Body of pancreas (tissue), 4 donors: ENCODE data around the gene PTGDR.

Experiments used
- POLR2A ChIP-seq, 3 donors: fragments of 450-650 bp; IDR thresholded peaks; one replicate each; pipeline ENCODE4 v1.6.1; 2016; ENCODE audit warnings: antibody characterized with exemption in 3 of 3, mild to moderate bottlenecking in 2 of 3
- TF ChIP-seq, protein P1 (sequence below), 7 experiments: fragments of 450-650 bp in 4 of 7; fragments of 200-600 bp in 3 of 7; sonication (generic) in 3 of 7; IDR thresholded peaks; one replicate each; pipeline ENCODE4 v1.5.1; 2016 to 2019; ENCODE audit warnings: antibody characterized with exemption in 7 of 7

DNA sequence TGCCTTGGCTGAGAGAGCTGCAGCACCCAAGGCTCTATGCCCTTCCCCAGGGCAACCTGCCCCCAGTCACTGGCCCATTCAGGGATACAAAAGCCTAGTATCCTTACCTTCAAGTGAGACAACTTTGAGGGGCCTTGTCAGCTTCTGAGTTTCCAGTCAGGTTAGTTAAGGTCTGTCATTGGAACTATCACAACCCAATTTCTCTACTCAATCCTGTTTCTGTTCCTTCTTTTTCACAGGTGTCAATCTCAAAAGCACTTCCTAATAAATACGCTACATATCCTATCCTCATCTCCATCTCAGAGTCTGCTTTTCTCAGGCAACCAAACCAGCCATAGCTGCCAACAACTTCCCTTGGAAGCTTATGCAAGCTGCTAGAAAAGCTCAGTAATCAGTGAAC, 4.9 kb upstream of the PTGDR start:
- TF ChIP-seq, protein P1, sequence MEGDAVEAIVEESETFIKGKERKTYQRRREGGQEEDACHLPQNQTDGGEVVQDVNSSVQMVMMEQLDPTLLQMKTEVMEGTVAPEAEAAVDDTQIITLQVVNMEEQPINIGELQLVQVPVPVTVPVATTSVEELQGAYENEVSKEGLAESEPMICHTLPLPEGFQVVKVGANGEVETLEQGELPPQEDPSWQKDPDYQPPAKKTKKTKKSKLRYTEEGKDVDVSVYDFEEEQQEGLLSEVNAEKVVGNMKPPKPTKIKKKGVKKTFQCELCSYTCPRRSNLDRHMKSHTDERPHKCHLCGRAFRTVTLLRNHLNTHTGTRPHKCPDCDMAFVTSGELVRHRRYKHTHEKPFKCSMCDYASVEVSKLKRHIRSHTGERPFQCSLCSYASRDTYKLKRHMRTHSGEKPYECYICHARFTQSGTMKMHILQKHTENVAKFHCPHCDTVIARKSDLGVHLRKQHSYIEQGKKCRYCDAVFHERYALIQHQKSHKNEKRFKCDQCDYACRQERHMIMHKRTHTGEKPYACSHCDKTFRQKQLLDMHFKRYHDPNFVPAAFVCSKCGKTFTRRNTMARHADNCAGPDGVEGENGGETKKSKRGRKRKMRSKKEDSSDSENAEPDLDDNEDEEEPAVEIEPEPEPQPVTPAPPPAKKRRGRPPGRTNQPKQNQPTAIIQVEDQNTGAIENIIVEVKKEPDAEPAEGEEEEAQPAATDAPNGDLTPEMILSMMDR (IDR thresholded peaks at IDR 0.05), result no peak
- no peak for TF ChIP-seq POLR2A (IDR thresholded peaks at IDR 0.05)
